Measurements from ENCODE around the gene CFAP92.

- no peak for TF ChIP-seq RARB (CRISPR knock-in tag; IDR thresholded peaks at IDR 0.05)
- TF ChIP-seq, protein P1, sequence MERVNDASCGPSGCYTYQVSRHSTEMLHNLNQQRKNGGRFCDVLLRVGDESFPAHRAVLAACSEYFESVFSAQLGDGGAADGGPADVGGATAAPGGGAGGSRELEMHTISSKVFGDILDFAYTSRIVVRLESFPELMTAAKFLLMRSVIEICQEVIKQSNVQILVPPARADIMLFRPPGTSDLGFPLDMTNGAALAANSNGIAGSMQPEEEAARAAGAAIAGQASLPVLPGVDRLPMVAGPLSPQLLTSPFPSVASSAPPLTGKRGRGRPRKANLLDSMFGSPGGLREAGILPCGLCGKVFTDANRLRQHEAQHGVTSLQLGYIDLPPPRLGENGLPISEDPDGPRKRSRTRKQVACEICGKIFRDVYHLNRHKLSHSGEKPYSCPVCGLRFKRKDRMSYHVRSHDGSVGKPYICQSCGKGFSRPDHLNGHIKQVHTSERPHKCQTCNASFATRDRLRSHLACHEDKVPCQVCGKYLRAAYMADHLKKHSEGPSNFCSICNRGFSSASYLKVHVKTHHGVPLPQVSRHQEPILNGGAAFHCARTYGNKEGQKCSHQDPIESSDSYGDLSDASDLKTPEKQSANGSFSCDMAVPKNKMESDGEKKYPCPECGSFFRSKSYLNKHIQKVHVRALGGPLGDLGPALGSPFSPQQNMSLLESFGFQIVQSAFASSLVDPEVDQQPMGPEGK (CRISPR knock-in tag; IDR thresholded peaks at IDR 0.05; ENCODE audit: borderline replicate concordance) = no peak
- TF ChIP-seq ARNTL (CRISPR knock-in tag; IDR thresholded peaks at IDR 0.05; ENCODE audit: borderline replicate concordance, low read depth) = no peak
- TF ChIP-seq BACH2 (CRISPR knock-in tag; IDR thresholded peaks at IDR 0.05; ENCODE audit: borderline replicate concordance) = no peak
- TF ChIP-seq ZFP3 (CRISPR knock-in tag; IDR thresholded peaks at IDR 0.05) = no peak
- no peak for TF ChIP-seq ZNF565 (CRISPR knock-in tag; conservative IDR thresholded peaks at IDR 0.05; ENCODE audit: low read depth)
- TF ChIP-seq, protein P2, sequence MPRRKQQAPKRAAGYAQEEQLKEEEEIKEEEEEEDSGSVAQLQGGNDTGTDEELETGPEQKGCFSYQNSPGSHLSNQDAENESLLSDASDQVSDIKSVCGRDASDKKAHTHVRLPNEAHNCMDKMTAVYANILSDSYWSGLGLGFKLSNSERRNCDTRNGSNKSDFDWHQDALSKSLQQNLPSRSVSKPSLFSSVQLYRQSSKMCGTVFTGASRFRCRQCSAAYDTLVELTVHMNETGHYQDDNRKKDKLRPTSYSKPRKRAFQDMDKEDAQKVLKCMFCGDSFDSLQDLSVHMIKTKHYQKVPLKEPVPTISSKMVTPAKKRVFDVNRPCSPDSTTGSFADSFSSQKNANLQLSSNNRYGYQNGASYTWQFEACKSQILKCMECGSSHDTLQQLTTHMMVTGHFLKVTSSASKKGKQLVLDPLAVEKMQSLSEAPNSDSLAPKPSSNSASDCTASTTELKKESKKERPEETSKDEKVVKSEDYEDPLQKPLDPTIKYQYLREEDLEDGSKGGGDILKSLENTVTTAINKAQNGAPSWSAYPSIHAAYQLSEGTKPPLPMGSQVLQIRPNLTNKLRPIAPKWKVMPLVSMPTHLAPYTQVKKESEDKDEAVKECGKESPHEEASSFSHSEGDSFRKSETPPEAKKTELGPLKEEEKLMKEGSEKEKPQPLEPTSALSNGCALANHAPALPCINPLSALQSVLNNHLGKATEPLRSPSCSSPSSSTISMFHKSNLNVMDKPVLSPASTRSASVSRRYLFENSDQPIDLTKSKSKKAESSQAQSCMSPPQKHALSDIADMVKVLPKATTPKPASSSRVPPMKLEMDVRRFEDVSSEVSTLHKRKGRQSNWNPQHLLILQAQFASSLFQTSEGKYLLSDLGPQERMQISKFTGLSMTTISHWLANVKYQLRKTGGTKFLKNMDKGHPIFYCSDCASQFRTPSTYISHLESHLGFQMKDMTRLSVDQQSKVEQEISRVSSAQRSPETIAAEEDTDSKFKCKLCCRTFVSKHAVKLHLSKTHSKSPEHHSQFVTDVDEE (CRISPR knock-in tag; IDR thresholded peaks at IDR 0.05) = no peak
- no peak for TF ChIP-seq POU6F1 (CRISPR knock-in tag; IDR thresholded peaks at IDR 0.05; ENCODE audit: borderline replicate concordance, low read depth)
Measured at GRCh38 chr3:128929364-128929763, 64.5 kb downstream of the CFAP92 start.
